ENCODE measurements around the gene TAF4.

Gene TAF4

DNA sequence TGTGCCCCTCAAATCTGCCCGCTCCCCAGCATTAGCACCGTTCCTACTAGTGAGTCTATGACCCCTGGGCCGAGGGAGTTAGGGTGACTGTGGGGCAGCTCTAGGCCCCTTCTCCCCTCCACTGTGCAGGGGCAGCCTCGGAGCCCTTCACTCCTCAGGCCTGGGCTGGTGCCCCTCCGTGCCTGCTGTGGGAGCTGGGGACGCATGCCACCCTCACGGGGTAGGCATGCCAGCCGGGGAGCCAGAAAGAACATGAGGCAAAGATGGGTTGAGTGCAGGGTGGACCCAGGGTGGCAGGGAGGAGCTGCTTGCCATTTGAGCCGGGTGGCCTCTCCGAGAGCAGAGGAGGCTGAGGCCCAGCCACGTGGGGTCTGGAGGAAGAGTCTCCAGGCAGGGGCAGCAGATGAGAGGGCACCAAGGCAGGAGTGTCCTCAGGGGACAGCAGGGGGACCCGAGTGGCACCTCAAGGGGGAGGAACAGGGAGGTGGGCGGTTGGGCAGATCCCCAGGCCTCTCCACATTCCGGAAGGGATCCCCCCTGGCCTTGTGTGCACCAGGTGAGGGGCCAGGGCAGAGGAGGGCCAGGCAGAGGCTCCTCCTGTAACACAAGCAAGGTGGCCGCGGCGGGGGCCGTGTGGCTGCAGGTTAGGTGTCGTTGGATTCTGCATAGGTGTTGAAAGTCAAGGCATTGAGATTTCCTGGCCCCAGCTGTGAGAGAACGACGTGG is 38.0 kb upstream of the TAF4 start:
- TF ChIP-seq, protein P1, sequence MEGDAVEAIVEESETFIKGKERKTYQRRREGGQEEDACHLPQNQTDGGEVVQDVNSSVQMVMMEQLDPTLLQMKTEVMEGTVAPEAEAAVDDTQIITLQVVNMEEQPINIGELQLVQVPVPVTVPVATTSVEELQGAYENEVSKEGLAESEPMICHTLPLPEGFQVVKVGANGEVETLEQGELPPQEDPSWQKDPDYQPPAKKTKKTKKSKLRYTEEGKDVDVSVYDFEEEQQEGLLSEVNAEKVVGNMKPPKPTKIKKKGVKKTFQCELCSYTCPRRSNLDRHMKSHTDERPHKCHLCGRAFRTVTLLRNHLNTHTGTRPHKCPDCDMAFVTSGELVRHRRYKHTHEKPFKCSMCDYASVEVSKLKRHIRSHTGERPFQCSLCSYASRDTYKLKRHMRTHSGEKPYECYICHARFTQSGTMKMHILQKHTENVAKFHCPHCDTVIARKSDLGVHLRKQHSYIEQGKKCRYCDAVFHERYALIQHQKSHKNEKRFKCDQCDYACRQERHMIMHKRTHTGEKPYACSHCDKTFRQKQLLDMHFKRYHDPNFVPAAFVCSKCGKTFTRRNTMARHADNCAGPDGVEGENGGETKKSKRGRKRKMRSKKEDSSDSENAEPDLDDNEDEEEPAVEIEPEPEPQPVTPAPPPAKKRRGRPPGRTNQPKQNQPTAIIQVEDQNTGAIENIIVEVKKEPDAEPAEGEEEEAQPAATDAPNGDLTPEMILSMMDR (IDR thresholded peaks at IDR 0.05; ENCODE audit: extremely low read depth, missing control alignments), result no peak
- DNase-seq (ENCODE audit: low spot score), result no peak

DNA sequence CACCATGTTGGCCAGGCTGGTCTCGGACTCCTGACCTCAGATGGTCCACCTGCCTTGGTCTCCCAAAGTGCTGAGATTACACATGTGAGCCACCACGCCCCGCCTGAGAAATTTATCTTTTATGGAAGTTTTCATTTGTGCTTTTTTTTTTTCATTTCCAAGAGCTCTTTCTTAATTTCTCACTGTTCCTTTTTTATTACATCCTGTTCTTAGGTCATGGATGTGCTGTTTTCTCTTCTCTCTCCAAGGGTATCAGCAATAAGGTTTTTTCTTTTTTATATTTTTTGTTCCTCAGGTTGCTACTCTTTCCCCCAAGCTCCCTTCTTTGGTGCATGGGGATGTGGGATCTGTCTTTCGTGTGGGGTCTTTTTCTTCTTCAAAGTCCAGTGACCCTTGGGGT is 35.4 kb upstream of the TAF4 start:
- TF ChIP-seq, protein P1 (IDR thresholded peaks at IDR 0.05; ENCODE audit: extremely low read depth, missing control alignments), result no peak

DNA sequence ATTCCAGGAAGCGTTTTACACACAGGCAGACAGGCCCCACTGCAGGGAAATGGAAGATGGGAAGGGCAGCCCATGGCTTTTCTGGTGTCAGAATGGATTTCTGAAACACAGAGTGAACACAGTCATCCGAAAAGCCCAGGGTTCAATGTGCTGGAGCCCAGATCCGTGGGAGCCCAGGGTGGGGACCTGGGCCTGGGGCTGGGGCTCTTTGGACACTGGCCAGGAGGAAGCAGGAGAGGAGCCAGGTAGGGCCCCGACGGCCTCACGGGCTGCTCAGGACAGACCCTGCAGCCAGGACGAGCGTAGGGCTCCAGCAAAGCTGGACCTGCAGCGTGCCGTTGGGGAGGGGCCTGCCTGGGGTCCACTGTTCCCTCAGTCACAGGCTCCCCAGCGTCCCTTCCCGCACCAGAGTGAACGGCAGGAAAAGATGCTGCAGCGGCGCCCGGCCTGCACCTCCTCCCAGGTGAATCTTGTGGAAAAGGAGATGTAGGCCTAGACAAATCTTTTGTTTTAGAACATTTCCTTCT is 32.3 kb upstream of the TAF4 start:
- DNase-seq (ENCODE audit: low spot score), result no peak

More for the DNA sequence above, 35.4 kb upstream of the TAF4 start:
- DNase-seq (ENCODE audit: low spot score), result no peak

DNA sequence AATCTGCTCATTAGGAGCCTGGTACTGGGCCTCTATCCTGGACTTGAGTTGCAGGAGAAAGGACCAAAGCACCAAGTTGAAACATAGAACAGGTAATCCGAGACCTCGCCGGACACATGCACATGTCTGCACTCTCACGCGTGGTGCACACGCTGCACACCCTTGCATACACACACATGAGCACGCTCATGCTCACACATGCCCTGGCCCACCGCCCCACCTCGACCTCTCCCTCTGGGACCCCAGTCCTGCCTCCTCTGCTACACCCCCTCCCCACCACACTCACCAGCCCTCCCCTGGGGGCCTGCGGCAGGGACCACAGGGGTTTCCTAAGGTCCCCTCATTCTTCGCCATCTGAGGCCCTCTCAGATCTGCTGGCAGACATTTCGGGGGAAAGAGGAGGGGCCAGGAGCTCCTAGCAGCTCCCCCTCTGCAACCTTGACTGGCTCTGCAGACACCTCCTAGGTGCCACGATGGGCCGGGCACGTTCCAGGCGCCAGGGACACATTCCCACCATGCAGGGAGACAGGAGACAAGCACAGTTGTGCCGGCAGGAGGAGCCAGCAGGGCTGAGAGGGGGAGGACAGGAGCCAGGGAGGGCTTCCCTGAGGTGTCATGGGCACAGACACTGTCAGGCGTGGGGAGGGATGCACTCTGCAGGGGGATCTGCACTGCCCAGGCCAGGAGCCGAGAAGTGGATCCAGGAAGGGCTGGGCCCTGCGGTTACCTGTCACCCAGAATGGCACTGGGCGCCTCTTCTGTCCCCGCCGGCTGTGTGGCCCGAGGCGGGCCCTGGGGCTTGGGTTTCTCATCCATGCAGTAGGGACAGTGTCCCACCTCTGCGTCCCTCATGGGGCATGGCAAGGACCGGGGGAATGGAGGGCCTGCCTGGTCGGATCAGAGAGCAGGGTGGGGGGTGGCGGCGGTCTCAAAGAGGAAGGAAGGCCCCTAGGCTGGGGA is 31.0 kb upstream of the TAF4 start:
- DNase-seq (ENCODE audit: low spot score), result no peak
- TF ChIP-seq, protein P1 (IDR thresholded peaks at IDR 0.05; ENCODE audit: extremely low read depth, missing control alignments), result no peak

More for the DNA sequence above, 32.3 kb upstream of the TAF4 start:
- TF ChIP-seq, protein P1 (IDR thresholded peaks at IDR 0.05; ENCODE audit: extremely low read depth, missing control alignments), result no peak

DNA sequence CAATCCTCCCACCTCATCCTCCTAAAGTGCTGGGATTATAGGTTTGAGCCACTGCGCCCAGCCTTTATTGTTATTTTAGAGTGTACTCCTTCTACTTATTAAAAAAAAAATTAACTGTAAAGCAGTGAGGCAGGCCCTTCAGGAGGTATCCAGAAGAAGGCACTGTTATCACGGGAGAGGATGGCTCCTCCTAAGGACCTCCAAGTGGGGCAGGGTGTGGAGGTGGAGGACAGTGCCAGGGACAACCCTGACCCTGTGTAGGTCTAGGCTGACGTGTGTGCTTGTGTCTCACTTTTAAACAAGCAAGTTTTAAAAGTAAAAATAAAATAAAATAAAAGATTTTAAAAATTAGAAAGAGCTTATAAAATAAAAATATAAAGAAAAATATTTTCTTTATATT is 23.7 kb upstream of the TAF4 start:
- DNase-seq (ENCODE audit: low spot score), result no peak
- TF ChIP-seq, protein P1 (IDR thresholded peaks at IDR 0.05; ENCODE audit: extremely low read depth, missing control alignments), result no peak

DNA sequence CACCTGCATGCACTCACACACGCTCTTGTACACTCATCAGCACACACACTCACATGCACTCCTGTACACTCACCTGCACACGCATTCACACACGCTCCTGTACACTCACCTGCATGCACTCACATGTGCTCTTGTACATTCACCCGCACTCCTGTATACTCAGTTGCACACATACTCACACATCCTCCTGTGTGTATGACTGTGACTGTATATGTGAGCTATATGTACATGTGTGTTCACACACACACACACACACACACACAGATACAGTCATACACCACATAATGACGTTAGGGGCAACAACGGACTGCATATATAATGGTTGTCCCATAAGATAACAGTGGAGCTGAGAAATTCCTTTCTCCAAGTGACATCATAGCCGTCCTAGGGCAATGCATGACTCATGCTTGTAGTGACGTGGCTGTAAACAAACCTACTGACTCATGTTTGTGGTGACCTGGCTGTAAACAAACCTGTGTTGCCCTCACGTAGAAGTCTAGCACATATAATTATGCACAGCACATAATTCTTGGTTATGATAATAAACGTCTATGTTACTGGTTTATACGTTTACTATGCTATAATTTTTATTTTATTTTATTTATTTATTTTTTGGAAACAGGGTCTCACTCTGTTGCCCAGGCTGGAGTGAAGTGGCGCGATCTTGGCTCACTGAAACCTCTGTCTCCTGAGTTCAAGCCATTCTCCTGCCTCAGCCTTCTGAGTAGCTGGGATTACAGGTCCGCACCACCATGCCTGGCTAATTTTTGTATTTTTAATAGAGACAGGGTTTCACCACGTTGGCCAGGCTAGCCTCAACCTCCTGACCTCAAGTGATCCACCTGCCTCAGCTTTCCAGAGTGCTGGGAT is 22.8 kb upstream of the TAF4 start:
- TF ChIP-seq, protein P1 (IDR thresholded peaks at IDR 0.05; ENCODE audit: extremely low read depth, missing control alignments), result no peak
- DNase-seq (ENCODE audit: low spot score), result no peak

Measured in GM20000 (cell line).